Thymus (tissue), 11 donors: ENCODE results near the gene BCL11A. TPM values are rescaled to one million over a fixed set of nuclear protein-coding genes. Genes with fewer than 3 reads are reported as not detected.

Experiments used
- DNase-seq, 9 donors: peaks; one replicate each; pipeline ENCODE4 v3.0.0-alpha.2; 2013; ENCODE audit warnings: low spot score in 9 of 9, low read depth in 6 of 9, missing footprints in 1 of 9
- H3K27ac ChIP-seq, 2 donors: one replicate each; pipeline ENCODE4 v1.5.1; 2013; ENCODE audit warnings: control low read depth in 1 of 2, low read depth in 1 of 2, low read length in 1 of 2, mild to moderate bottlenecking in 1 of 2, moderate library complexity in 1 of 2
- H3K27me3 ChIP-seq, 2 donors: one replicate each; pipeline ENCODE4 v1.5.1; 2013; ENCODE audit warnings: low read length in 1 of 2; ENCODE audit not compliant: control insufficient read depth in 2 of 2, insufficient read depth in 1 of 2
- H3K36me3 ChIP-seq, 2 donors: one replicate each; pipeline ENCODE4 v1.5.1; 2013; ENCODE audit warnings: low read length in 1 of 2, mild to moderate bottlenecking in 1 of 2, moderate library complexity in 1 of 2; ENCODE audit not compliant: control insufficient read depth in 2 of 2, insufficient read depth in 2 of 2
- H3K4me1 ChIP-seq, 2 donors: one replicate each; pipeline ENCODE4 v1.5.1; 2013; ENCODE audit warnings: low read length in 2 of 2; ENCODE audit not compliant: control insufficient read depth in 2 of 2, insufficient read depth in 2 of 2
- H3K4me3 ChIP-seq, 2 donors: one replicate each; pipeline ENCODE4 v1.5.1; 2013; ENCODE audit warnings: low read length in 2 of 2, control low read depth in 1 of 2, mild to moderate bottlenecking in 1 of 2
- H3K9me3 ChIP-seq, 2 donors: one replicate each; pipeline ENCODE4 v1.5.1; 2013; ENCODE audit warnings: low read length in 1 of 2, mild to moderate bottlenecking in 1 of 2; ENCODE audit not compliant: control insufficient read depth in 2 of 2, insufficient read depth in 1 of 2
- WGBS: extraction: QIAGEN DNeasy Blood & Tissue Kit; methylation state at CpG from one replicate; pipeline ENCODE4 v1.1.7; 2013; 5-methylcytosine and 5-hydroxymethylcytosine counted together
- polyA plus RNA-seq: library from polyadenylated mRNA; stranded (reverse); fragments of 200-250 nt; gene quantifications from one replicate; pipeline ENCODE4 v1.2.3, GENCODE V29; 2013
- total RNA-seq: library from RNA; stranded (reverse); fragments of 120-200 nt; gene quantifications from one replicate; pipeline ENCODE4 v1.2.4, GENCODE V29; 2013
- donor health status: healthy.

Gene BCL11A
- total and polyA plus RNA-seq, 2 donors = 27.9 to 33.6 TPM

DNA sequence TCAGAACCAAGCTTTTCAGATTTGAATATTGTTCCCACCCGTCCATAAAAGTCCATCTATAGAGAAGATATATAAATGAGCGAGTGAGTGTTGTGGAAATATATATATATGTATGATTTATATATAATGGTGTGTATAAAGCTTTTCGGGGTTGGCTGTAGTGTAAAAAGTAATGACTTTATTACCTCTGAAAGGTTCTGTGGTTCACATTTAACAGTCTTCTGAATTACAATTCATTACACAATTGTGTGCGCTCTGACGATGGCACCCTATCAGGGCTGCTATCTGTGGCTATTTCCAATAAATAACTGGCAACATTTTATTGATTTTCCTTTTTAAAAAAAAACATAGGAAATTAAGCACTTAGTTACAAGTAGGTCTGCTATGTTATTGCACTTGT is 2.7 kb upstream of the BCL11A start:
- Histone ChIP-seq H3K4me1 (peaks cover 8 to 18% of the 10 kb centered on the region in 2 donors), H3K4me3 (peak overlapping the region; percentile 93), H3K36me3 (no peaks in the 10 kb centered on the region), H3K27me3 (peaks cover 0 to 2% of the 10 kb centered on the region in 2 donors), H3K9me3 (no peaks in the 10 kb centered on the region), H3K27ac (peak overlapping the region; percentile 8 to 96)
- 2% methylated on average over 5 of the region's 5 CpGs for WGBS
- no peak for DNase-seq

DNA sequence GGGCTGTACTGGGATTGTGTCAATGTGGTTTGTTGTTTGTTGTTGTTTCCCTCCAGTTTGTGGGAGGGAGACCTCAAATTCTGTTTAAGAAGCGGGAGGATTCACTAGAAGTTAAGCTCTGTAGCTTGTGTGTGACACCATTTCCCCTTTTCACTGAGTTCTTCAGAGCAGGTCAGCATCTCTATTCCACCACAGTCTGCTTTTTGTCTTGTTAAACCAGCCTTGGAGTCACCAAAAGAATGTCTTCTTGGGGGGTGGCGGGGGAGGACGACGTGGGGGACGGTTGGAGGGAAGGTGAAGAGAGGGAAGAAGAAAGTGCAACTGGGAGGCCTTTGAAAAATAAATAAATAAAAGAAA is 2.3 kb upstream of the BCL11A start:
- H3K27ac ChIP-seq = peak overlapping the region; percentile 94 to 96
- no peaks in the 10 kb centered on the region for H3K36me3 ChIP-seq
- H3K27me3 ChIP-seq = peaks cover 0 to 2% of the 10 kb centered on the region in 2 donors
- peak overlapping the region; percentile 93 for H3K4me3 ChIP-seq
- peak in 2 of 9 donors; percentile 50 to 55 for DNase-seq
- H3K9me3 ChIP-seq = no peaks in the 10 kb centered on the region
- WGBS = 2% methylated on average over 5 of the region's 5 CpGs
- H3K4me1 ChIP-seq = peaks cover 8 to 22% of the 10 kb centered on the region in 2 donors

DNA sequence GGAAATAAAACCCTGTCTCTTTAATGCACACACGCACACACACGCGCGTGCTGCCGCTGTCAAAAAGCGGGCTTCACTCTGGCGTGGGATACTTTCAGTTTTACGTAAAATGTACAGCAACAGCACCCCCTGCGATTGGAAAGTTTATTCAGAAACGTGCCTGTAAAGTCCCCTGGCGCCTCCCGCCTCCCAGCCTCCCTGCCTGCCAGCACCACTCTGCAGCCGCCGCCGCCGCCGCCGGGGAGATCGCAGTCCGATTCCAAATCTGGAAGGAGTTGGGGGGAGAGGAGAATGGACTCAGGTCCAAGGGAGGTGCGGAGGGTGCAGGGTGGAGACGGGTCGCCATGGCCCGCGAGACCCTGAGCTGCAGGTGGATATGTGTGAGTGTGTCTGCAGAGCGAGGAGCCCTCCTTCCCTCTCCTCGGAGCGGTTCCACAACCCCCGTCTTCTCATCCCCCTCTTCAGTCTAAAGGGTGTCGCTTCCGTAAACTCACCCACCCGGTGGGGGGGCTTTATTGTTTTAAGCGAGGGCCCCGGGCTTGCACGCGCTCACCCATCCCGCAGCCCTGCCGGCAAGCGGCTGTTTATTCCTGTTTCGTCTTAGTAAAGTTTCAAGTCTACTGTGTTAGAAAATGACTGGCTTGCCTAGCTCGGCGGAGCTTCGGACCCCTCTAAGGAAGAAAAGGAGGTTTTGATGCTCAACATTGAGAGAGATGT is 1.8 kb upstream of the BCL11A start:
- peak in 6 of 9 donors; percentile 73 to 95 (median 86) for DNase-seq
- peaks cover 0 to 2% of the 10 kb centered on the region in 2 donors for H3K27me3 ChIP-seq
- peak overlapping the region; percentile 93 for H3K4me3 ChIP-seq
- H3K4me1 ChIP-seq = peaks cover 8 to 22% of the 10 kb centered on the region in 2 donors
- WGBS = under 1% methylated on average over 43 of the region's 43 CpGs
- no peaks in the 10 kb centered on the region for H3K9me3 ChIP-seq
- peak overlapping the region; percentile 94 to 96 for H3K27ac ChIP-seq
- H3K36me3 ChIP-seq = no peaks in the 10 kb centered on the region

DNA sequence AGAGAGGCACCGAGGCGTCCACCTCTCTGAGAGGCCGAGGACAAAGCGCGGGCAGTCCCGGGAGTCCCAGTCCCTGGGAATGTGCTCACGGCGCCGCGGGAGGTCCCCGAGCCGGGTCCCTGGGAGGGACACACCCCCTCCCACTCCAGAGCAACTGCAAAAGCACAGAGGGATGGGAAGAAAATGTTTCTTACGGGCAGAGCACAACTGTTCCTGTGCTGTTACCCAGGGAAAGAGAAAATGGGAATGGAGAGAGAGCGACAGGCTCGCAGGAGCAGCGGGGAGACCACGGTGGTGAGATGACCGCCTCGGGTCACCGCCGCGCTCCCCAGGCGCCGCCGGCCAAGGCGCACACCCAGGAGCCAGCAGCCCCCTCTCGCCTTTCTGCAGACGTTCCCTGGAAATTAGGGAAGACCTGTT is 1.2 kb upstream of the BCL11A start:
- Histone ChIP-seq H3K9me3 (no peaks in the 10 kb centered on the region), H3K27me3 (peaks cover 0 to 1% of the 10 kb centered on the region in 2 donors), H3K4me3 (peak overlapping the region; percentile 93), H3K36me3 (no peaks in the 10 kb centered on the region), H3K27ac (peak overlapping the region; percentile 94 to 96), H3K4me1 (peaks cover 8 to 22% of the 10 kb centered on the region in 2 donors)
- under 1% methylated on average over 28 of the region's 28 CpGs for WGBS
- peak in 1 of 9 donors; percentile 51 for DNase-seq

DNA sequence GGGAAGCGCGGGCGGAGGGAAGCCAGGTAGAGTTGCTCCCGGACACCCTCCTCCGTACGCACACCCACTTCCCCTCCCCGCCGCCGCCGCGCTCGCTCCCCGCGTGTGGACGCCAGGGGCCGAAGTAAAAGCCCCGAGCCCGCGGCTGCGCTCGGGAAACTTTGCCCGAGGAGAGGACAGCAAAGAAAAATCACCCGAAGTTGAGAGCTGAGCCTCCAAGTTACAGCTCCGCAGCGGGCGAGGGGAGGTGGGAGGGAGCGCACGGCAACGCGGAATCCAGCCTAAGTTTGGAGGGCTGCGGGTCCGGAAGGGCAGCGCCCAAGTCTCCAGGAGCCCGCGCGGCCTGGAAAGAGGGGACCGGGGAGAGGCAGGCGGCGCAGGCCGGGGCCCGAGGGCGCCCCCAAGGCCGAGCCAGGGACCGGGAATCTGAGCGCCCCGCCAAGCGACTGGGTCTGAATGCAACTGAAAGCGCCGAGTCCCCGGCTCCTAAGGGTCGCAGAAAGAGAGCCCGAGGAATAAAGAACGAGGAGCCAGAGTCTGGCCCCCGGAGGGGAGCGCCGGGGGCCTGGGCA is 706 bp upstream of the BCL11A start:
- no peaks in the 10 kb centered on the region for H3K27me3 ChIP-seq
- H3K9me3 ChIP-seq = no peaks in the 10 kb centered on the region
- peaks cover 8 to 23% of the 10 kb centered on the region in 2 donors for H3K4me1 ChIP-seq
- H3K4me3 ChIP-seq = peak overlapping the region; percentile 93
- H3K27ac ChIP-seq = peak overlapping the region; percentile 94 to 96
- peak in 5 of 9 donors; percentile 42 to 79 (median 52) for DNase-seq
- H3K36me3 ChIP-seq = no peaks in the 10 kb centered on the region
- WGBS = under 1% methylated on average over 56 of the region's 56 CpGs

DNA sequence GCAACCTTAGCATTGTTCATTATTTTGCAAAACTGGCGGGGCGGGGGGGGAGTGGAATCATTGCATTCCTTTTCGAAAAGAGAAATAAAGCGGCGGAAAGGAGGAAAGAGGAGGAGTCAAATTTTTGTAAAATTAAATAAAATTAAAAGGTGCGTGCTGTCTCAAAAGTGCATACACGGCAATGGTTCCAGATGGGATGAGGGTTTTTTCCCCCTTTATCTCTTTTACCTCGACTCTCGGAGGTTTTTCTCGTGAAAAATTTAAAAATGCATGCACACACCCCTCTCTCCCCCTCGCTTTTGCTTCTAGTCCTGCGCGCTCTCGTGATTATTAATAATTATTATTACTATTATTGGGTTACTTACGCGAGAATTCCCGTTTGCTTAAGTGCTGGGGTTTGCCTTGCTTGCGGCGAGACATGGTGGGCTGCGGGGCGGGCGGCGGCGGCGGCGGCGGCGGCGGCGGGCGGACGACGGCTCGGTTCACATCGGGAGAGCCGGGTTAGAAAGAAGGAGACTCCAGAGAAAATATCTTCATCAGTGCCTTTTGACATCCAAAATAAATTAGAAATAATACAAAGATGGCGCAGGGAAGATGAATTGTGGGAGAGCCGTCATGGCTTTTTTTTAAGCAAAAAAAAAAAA is 481 bp downstream of the BCL11A start:
- H3K27me3 ChIP-seq = no peaks in the 10 kb centered on the region
- peaks cover 8 to 20% of the 10 kb centered on the region in 2 donors for H3K4me1 ChIP-seq
- WGBS = 0% methylated on average over 38 of the region's 38 CpGs
- no peaks in the 10 kb centered on the region for H3K9me3 ChIP-seq
- H3K4me3 ChIP-seq = peak overlapping the region; percentile 93
- no peak for DNase-seq
- peak overlapping the region; percentile 91 to 96 for H3K27ac ChIP-seq
- H3K36me3 ChIP-seq = no peaks in the 10 kb centered on the region

DNA sequence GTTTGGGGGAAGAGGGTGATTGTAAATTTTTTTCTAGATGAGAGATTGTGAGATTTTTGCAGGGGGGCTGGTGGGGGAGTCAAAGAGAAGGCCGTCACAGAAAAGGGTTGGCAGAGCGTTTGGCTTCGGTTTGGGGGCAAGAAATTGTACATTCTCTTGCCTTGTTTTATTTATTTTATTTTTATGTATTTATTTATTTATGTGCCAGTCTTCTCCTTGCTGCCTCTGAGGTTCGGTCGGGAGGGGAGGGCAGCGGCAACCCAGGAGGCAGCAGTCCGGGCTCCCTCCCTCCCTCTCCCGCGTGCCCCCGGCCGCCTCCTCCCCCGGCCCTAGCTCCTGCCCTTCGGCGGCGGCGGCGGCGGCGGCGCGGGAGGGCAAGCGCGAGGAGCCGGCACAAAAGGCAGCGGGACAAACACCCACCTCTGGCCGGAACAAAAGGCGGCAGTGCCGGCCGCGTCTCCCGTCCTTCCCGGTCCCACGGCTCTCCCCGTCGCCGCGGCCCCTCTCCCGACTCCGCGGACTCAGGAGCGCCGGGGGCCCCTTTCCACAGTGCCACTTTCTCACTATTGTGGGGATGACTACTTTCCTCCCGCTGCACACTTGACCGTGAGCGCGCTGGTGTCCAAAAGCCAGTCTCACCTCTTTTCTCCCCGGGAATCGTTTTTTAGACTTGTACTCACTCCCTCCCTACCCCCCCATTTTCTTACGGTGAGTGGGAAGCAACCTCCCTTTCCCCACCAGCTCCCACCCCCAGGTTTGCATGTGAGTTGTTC is 1.2 kb downstream of the BCL11A start:
- peaks cover 6 to 16% of the 10 kb centered on the region in 2 donors for H3K4me1 ChIP-seq
- no peaks in the 10 kb centered on the region for H3K27me3 ChIP-seq
- H3K27ac ChIP-seq = peak overlapping the region; percentile 91 to 96
- H3K36me3 ChIP-seq = no peaks in the 10 kb centered on the region
- no peaks in the 10 kb centered on the region for H3K9me3 ChIP-seq
- peak overlapping the region; percentile 93 for H3K4me3 ChIP-seq
- peak in 2 of 9 donors; percentile 43 to 66 for DNase-seq
- WGBS = 1% methylated on average over 49 of the region's 49 CpGs

DNA sequence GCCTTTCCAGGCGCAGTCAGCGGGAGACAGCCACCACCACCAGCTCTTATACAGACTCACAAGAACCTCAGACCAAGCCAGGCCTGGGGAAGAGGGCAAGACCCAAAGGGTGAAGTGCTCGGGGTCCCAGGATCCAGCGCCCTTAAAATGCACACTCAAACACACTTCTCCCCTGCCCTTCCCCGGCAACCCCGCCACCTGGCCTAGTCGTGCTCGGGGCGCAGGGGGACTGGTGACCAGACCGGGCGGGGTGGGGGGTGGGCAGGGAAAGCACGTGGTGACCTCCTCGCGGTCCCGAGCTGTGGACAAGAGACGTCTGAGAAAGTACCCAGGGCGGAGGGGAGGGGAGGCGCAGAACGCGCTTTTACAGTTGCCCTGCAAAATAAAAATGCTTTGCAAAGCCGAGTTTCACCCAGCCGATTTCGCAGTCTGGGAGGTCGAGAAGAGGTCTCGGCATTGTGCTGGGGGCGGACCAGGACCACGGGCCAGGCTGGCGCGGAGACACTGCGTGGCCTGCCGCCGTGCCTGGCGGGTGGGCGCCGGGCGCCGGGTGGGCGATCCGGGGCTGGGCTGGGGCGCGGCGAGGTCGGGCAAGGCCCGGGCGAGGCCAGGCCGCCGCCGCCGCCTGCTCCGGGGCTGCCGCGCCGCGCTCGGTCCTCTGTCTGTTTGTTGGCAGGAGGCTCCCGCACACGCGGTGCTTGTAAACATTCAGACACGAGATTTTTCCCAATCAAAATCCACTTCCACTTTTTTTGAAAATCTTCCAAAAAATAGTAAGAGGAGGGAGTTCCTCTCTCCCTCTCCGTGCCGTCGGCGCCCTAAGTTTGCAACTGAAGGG is 2.0 kb downstream of the BCL11A start:
- H3K4me1 ChIP-seq = peaks cover 4 to 12% of the 10 kb centered on the region in 2 donors
- peak in 2 of 9 donors; percentile 53 to 75 for DNase-seq
- H3K27me3 ChIP-seq = no peaks in the 10 kb centered on the region
- peak overlapping the region; percentile 93 for H3K4me3 ChIP-seq
- no peaks in the 10 kb centered on the region for H3K36me3 ChIP-seq
- under 1% methylated on average over 63 of the region's 63 CpGs for WGBS
- no peaks in the 10 kb centered on the region for H3K9me3 ChIP-seq
- peak overlapping the region; percentile 79 to 96 for H3K27ac ChIP-seq
